Middle frontal gyrus (tissue), 1 donor: ENCODE data around the gene CDC42EP3.

Experiments
- DNase-seq: peaks from one replicate; pipeline ENCODE4 v3.0.0-alpha.2; 2015; ENCODE audit warnings: low spot score; ENCODE audit errors: extremely low spot score

CDC42EP3 gene

DNA sequence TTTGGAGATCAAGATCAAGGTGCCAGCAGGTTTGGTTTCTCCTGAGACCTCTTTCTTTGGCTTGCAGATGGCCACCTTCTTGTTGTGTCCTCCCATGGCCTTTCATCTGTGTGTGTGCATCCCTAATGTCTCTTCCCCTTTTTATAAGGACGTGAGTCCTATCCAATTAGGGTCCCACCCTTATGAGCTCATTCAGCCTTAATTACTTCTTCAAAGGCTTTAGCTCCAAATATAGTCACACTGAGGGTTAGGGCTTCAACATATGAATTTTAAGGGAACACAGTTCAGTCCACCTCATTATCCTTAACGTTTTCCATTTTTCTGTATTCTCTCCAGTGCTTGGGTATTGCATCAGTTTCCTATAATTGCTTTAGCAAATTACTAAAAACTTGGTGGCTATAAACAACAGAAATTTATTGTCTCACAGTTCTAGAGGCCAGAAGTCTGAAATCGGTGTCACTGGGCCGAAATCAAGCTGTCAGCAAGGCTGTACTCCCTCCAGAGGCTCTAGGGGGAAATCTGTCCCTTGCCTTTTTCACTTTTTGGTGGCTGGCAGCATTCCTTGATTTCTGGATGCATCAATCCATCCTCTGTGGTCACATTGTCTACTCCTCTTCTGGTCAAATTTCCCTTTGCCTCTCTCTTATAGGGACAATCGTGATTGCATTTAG lies 34.1 kb downstream of the CDC42EP3 start:
- no peak for DNase-seq

- DNase-seq = no peak
These were observed 34.9 kb downstream of the CDC42EP3 start for GRCh38 chr2:37636381-37637066.

- DNase-seq = no peak
These were observed 35.7 kb downstream of the CDC42EP3 start for GRCh38 chr2:37635504-37636380.

DNA sequence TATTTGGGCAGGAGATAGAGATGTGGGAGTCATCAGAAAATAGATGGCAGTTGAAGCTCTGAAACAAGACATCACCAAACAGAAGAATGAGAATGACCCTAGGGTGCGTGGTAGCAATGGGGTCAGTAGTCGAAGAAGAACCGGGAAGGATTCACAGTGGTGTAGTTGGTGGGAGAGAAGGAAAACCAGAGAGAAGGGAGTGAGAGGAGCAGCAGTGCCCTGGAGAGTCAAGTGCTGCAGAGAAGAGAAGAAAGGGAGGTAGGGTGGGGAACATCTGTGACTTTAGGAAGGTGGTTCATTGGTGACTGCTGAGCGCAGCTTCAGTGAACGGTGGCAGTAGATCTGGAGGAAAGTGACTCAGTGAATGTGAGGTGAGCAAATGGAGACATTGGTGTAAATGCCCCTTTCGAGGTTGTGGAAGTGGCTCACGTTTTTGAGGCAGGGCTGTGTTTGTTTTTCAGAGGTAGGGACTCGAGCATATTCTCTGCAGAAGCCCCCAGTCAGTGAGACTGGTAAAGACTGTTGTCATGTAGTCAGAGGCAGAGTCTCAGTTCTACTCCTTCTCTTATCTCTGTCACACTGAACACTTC lies 36.4 kb downstream of the CDC42EP3 start:
- no peak for DNase-seq

GRCh38 chr2:37633845-37634244 lies 37.6 kb downstream of the CDC42EP3 start:
- DNase-seq = no peak

- DNase-seq = no peak
These were observed 38.2 kb downstream of the CDC42EP3 start for GRCh38 chr2:37633234-37633633.

DNA sequence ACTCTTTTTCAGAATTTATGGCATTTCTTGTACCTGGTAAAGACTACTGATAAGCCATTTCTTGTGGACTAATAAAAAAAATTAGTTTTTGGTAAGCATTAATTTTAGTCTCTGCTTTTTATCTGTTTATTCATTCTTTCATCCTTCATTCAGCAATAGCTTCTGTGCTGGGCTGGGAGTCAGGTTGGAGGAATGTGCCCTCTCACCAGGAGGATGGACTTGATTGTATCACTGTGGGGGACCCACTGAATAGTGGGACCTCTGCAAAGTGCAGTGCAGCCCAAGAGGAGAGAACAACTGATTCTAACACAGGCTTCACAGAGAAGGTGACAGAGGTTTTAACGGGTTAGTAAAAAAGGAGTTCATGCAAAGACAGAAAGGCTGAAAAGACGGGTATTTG lies 39.1 kb downstream of the CDC42EP3 start:
- no peak for DNase-seq

DNA sequence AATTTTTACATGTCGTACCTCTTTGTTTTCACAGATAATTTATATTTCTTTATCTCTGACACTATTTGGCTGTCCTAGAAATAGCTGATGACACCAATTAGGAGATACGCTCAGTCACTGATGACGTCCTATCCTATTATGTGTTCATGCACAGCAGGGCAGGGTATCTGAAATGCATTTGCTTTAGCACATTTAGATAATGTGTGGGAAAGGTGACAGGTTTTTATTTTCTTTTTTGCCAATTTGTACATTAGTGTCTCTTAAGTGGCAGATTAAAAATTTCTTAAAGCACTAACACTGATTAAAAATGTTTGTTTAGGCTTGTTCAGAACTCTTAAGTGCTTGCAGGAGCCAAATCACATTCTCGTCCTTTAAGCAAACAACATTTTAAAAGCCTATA lies 39.7 kb downstream of the CDC42EP3 start:
- no peak for DNase-seq

DNA sequence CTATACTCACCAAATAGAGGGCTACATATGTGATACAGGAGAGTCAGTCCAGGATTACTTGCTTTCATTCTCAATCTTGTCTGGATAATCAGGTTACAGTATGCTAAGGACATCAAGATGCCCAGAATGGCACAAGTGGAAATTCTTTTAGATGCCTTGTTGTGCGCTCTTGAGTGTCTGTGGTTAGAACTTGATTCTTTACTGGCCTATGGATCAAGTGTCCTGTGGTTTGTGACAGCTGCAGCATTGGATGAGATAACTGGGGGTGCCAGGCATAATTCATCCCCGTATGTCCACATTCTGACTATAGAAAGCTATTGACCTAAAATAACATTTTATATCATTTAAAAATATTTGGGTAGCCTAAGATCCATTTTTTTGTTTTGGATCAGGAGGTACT lies 40.1 kb downstream of the CDC42EP3 start:
- no peak for DNase-seq

GRCh38 chr2:37630776-37631175 lies 40.7 kb downstream of the CDC42EP3 start:
- DNase-seq = no peak

- no peak for DNase-seq
These were observed 41.1 kb downstream of the CDC42EP3 start for GRCh38 chr2:37630301-37630700.

DNA sequence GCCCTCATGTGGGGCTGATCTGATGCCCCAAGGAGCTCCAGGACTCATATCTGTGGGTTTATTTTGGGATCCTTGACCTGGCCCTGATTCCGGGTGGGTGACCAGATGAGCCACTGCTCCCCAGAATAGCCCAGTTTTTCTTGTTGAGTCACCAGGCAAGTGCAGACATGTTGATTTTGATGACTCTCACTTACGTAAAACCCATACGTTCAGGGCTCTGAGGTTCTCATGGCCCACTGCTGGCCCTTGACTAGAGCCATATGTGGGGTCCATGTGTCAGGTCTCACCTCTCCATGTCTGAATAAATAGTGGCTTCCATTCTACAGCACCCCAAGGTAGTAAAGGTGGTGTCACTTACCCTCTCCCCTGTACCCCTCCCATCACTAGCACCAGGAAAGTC lies 41.9 kb downstream of the CDC42EP3 start:
- DNase-seq = no peak

DNA sequence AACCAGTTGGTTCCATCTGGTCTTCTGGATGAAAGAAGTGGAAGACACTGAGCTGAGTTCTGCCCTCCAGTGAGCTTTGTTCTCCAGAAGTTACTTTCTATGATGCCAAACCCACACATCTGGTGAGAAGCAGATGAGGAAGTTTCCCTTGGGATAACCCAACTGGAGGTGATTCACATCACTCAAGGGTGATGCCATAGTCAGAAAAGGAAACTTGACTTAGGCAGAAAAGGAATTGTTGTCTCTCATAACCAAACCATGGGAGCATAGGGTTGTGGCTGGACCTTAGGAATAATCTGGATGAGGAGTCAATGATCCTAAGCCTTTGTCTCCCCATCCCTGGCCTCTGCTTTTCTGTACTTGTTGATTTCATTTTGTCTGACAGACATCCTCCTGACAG lies 43.7 kb downstream of the CDC42EP3 start:
- no peak for DNase-seq

- no peak for DNase-seq
These were observed 45.5 kb downstream of the CDC42EP3 start for GRCh38 chr2:37625796-37626571.

- DNase-seq = no peak
These were observed 46.3 kb downstream of the CDC42EP3 start for GRCh38 chr2:37625156-37625555.

DNA sequence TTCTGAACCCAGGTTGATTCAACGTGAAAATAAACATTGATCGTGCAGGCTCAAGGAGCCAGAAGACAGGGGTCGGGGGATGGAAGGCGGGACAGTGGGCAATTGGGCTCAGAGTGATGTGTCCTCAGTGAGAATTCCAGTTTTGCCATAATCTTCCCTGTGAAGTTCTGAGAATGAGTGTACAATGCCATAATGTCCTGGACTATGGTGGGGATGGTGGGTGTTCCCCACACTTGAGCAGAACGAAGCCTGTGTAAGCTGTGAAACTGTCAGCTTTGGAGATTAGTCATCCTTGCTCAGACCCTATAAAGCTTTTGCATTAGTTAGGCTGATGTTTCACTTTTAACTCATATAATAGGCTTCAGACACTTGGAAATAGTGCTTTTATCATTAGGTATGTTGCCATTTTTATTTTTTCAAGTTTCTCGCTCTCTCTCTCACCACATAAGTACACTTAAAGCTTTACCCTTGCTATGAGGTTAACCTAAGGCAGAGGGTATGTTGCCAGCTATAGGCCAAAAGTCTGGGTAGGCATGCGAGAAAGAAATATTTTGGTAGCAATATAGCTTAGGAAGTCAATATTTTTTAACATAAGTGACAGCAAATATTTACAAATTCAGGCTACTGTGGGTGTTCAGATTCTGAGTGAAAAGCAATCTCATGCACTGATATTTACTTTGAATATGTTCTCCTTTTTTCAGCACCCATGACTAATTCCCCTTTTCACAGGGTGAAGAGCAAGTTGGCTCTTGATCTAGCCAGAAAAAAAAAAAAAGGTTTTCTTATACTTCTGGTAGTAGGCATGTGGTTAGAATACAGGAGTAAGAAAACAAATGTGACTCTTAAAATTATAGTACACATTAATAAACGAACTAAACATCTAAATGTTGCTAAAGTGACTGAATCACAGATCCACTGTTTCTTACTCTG lies 47.2 kb downstream of the CDC42EP3 start:
- no peak for DNase-seq

DNA sequence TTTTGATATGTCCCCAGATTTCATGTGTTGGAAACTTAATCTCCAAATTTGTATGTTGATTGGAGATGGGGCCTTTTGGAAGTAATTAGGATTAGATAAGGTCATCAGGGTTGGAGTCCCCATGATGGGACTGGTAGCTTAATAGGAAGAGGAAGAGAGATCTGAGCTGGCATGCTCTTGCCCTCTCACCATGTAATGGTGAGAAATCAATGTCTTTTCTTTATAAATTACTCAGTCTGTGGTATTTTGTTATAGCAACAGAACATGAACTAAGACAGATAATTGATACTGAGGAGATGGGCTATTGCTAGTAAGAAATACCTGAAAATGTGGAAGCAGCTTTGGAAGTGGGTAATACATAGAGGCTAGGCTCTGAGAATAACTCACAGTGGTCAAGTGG lies 48.0 kb downstream of the CDC42EP3 start:
- no peak for DNase-seq

GRCh38 chr2:37622450-37623100 lies 48.9 kb downstream of the CDC42EP3 start:
- no peak for DNase-seq

DNA sequence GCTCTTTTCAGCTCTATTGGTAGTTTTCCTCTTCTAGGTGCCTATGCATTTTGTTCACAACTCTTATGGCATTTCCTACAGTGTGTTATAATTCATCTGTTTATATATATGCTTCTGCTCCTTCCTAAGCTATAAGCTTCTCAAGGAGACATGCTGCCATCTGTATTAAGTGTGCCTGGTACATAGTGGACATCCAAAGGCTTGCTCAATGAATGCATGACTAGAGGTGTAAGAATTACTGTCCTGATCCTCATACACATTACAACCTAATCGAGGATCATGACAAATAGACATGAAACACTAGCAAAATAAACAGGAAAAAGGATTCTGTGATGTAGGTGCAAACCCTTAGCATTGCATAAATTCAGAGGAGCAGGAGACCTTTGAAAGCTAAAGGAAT lies 50.2 kb downstream of the CDC42EP3 start:
- DNase-seq = no peak

GRCh38 chr2:37619959-37620300 lies 51.5 kb downstream of the CDC42EP3 start:
- no peak for DNase-seq
